Calu3 (cell line): ENCODE measurements around the gene GMNC. TPM values are rescaled to one million over a fixed set of nuclear protein-coding genes. Genes with fewer than 3 reads are reported as not detected.

ENCODE experiments used
- BruUV-seq: library from RNA; stranded (reverse); fragments of 400-500 nt; replicated peaks from 2 replicates; lab custom pipeline; 2021; lab: Mats Ljungman, UMichigan
- CTCF ChIA-PET: fragments of 300-600 bp; sonication (Branson Sonifier 250); formaldehyde crosslinking; loops from one replicate; lab custom pipeline; 2022; ENCODE audit warnings: antibody characterized with exemption; lab: Charles Lee
- DNase-seq: peaks from one replicate; pipeline ENCODE4 v3.0.0; 2022
- H3K27ac Mint-ChIP-seq: one replicate; pipeline ENCODE4 v1.8.0; 2022; ENCODE audit warnings: mixed read lengths; ENCODE audit not compliant: unreplicated experiment
- H3K27me3 Mint-ChIP-seq: one replicate; pipeline ENCODE4 v1.8.0; 2022; ENCODE audit warnings: mixed read lengths; ENCODE audit not compliant: unreplicated experiment
- H3K36me3 Mint-ChIP-seq: one replicate; pipeline ENCODE4 v1.8.0; 2022; ENCODE audit warnings: mild to moderate bottlenecking, moderate library complexity, mixed read lengths; ENCODE audit not compliant: insufficient read depth, unreplicated experiment
- H3K4me1 Mint-ChIP-seq: one replicate; pipeline ENCODE4 v1.8.0; 2022; ENCODE audit warnings: mild to moderate bottlenecking, low read depth, mixed read lengths; ENCODE audit not compliant: unreplicated experiment
- H3K4me3 Mint-ChIP-seq: one replicate; pipeline ENCODE4 v1.8.0; 2022; ENCODE audit warnings: mild to moderate bottlenecking, low read depth, moderate library complexity, mixed read lengths; ENCODE audit not compliant: unreplicated experiment
- H3K9me3 Mint-ChIP-seq: one replicate; pipeline ENCODE4 v1.8.0; 2022; ENCODE audit warnings: low read depth, mixed read lengths; ENCODE audit not compliant: unreplicated experiment
- intact Hi-C: fragments of 100-400 bp; cut with micrococcal nuclease; formaldehyde crosslinking; loops from one replicate; pipeline ENCODE4 v1.10.0; 2022; ENCODE audit not compliant: unreplicated experiment
- total RNA-seq: library from RNA; stranded (reverse); gene quantifications from 2 replicates; pipeline ENCODE4 v1.2.3, GENCODE V29; 2022
- TF ChIP-seq, protein P1 (sequence below): fragments of 200-600 bp; IDR thresholded peaks from one replicate; pipeline ENCODE4 v1.8.0; 2022; ENCODE audit warnings: antibody characterized with exemption; ENCODE audit not compliant: unreplicated experiment

GMNC gene
- total RNA-seq, 1 experiment from 2014 or later: 0.24 TPM

DNA sequence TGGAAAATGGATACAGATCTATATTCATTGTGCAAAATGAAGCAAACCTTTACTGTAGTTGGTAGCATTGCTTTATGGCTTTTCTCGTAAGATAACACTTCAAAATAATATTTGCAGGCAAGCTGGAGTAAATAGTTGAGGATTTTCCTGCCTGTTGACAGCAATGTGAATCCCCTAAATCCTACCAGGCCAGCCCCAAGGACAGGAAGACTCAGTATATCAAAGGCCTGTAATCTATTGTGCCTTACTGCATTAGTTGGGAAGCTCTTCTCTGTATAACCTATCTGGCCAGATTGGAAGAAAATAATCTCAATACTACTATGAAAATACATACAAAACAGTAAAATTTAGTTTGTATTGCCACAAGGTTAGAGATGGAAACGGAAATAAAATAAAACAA, 4.6 kb upstream of the GMNC start:
- Mint-ChIP-seq H3K36me3 (peaks cover 11% of the 10 kb centered on the region), H3K9me3 (no peaks in the 10 kb centered on the region), H3K27ac (no peak overlapping the region), H3K4me1 (peaks cover 30% of the 10 kb centered on the region), H3K4me3 (no peak overlapping the region), H3K27me3 (no peaks in the 10 kb centered on the region)
- intact Hi-C loops: no loop called here
- no TSS peak for BruUV-seq
- no peak for DNase-seq
- TF ChIP-seq, protein P1, sequence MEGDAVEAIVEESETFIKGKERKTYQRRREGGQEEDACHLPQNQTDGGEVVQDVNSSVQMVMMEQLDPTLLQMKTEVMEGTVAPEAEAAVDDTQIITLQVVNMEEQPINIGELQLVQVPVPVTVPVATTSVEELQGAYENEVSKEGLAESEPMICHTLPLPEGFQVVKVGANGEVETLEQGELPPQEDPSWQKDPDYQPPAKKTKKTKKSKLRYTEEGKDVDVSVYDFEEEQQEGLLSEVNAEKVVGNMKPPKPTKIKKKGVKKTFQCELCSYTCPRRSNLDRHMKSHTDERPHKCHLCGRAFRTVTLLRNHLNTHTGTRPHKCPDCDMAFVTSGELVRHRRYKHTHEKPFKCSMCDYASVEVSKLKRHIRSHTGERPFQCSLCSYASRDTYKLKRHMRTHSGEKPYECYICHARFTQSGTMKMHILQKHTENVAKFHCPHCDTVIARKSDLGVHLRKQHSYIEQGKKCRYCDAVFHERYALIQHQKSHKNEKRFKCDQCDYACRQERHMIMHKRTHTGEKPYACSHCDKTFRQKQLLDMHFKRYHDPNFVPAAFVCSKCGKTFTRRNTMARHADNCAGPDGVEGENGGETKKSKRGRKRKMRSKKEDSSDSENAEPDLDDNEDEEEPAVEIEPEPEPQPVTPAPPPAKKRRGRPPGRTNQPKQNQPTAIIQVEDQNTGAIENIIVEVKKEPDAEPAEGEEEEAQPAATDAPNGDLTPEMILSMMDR: no peak
- CTCF ChIA-PET: interaction anchor here (0.6 to 2.4 kb wide), 2 partner anchors 80 to 166 kb away, joined by 3 to 9 read pairs; no protein-coding TSS in a partner anchor

DNA sequence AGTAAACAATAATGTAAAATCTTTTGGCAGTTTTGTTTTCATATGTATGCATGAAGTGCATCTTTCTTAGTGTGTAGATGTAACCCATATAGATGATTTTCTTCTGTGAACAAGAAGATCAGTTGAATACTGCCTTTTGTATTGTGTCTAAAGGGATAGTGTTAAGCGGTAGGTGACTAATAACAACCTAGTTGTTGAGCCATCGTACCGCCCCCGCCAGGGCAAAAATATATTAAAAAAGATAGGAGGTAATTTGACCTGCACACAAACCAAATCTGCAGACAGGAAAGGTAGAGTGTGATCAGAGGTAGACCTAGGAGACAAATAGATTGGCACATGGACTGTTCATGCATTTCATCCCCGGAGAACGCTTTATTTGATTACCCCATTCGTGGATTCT, 3.3 kb upstream of the GMNC start:
- peaks cover 11% of the 10 kb centered on the region for H3K36me3 Mint-ChIP-seq
- TF ChIP-seq, protein P1: no peak
- no TSS peak for BruUV-seq
- H3K27ac Mint-ChIP-seq: no peak overlapping the region
- no peaks in the 10 kb centered on the region for H3K27me3 Mint-ChIP-seq
- DNase-seq: peak; percentile 76
- H3K4me1 Mint-ChIP-seq: peaks cover 33% of the 10 kb centered on the region
- CTCF ChIA-PET: interaction anchor here (0.7 to 2.4 kb wide), 5 partner anchors 10 to 486 kb away, joined by 4 to 9 read pairs (median 4); no protein-coding TSS in a partner anchor
- no peak overlapping the region for H3K4me3 Mint-ChIP-seq
- no peaks in the 10 kb centered on the region for H3K9me3 Mint-ChIP-seq
- intact Hi-C loops: loop anchor here (1.0 kb wide), 1 partner anchor 165 kb away; no protein-coding TSS in a partner anchor

DNA sequence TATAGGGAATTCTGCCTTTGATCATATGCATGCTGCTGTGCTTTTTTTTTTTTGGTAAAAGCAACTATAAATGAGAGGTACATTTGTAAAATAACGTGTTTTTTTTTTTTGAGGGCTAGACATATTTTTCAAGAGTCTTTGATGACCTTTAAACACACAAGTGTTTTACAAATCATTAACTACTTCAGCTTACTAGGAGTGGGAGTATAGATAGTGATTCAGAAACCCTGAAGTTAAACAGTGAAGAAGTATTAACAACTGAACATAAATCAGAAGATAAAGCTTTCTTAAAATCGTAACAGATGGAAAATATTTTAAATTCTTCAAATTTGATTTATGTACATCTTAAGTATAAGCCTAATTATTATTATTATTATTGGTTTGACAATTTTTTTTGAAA, 2.9 kb upstream of the GMNC start:
- intact Hi-C loops: loop anchor here (1.0 kb wide), 1 partner anchor 164 kb away; no protein-coding TSS in a partner anchor
- H3K9me3 Mint-ChIP-seq: no peaks in the 10 kb centered on the region
- H3K36me3 Mint-ChIP-seq: peaks cover 11% of the 10 kb centered on the region
- H3K4me3 Mint-ChIP-seq: no peak overlapping the region
- no peak for DNase-seq
- H3K27ac Mint-ChIP-seq: peak overlapping the region; percentile 37
- H3K4me1 Mint-ChIP-seq: peaks cover 33% of the 10 kb centered on the region
- TF ChIP-seq, protein P1: no peak
- no TSS peak for BruUV-seq
- CTCF ChIA-PET: interaction anchor here (0.6 to 2.4 kb wide), 7 partner anchors 11 to 499 kb away, joined by 3 to 9 read pairs (median 4); no protein-coding TSS in a partner anchor
- H3K27me3 Mint-ChIP-seq: no peaks in the 10 kb centered on the region

DNA sequence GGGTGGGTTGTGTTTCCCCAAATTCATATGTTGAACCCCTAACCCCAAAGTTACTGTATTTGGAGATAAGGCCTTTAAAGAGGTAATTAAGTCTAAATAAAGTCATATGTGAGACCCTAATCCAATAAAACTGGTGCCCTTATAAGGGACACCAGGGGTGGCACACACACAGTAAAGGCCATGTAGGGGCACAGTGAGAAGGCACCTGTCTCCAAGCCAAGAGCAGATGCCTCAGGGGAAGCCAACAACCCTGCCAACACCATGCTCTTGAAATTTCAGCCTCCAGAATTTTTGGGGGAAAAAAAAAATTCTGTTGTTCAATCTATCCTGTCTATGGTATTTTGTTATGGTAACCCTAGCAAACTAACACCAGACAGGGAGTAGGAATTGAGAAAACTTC, 1.5 kb upstream of the GMNC start:
- Mint-ChIP-seq H3K9me3 (no peaks in the 10 kb centered on the region), H3K27me3 (no peaks in the 10 kb centered on the region), H3K36me3 (peaks cover 11% of the 10 kb centered on the region), H3K4me3 (no peak overlapping the region), H3K4me1 (peaks cover 33% of the 10 kb centered on the region), H3K27ac (no peak overlapping the region)
- no peak for DNase-seq
- TF ChIP-seq, protein P1: no peak
- BruUV-seq: no TSS peak
- CTCF ChIA-PET: interaction anchor here (0.6 to 1.1 kb wide), 2 partner anchors 27 to 419 kb away, joined by 3 read pairs; no protein-coding TSS in a partner anchor
- intact Hi-C loops: no loop called here
